HG03432 (cell line): ENCODE measurements around the gene TIAL1.
"Not testable (repeated sequence)": the region's sequence is repeated elsewhere in the genome, so short reads cannot be mapped to it uniquely, and the experiment has no call there.

Source experiments
- ATAC-seq: cut with Tn5 transposase; IDR thresholded peaks from one replicate; pipeline ENCODE4 v1.9.1; 2021; ENCODE audit warnings: mild to moderate bottlenecking, moderate library complexity; ENCODE audit not compliant: unreplicated experiment

TIAL1 gene

DNA sequence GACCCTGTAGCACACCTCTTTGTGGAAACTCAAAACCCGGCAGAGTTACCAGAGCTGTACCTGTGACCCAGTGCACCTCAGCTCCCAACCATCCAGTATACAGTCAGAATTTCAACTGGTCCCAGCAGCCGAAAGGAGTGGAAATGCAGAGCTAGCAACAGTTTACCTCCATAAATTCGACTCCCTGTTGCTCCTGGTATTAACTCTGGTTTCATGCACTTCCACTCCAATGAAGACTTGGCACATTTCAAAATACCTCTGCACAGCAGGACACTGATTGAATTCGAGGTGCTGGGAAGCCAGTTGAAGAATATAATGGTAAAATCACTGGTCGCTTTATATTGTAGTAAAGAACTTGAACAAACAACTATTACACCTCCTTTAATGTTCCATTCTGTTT, 17.9 kb upstream of the TIAL1 start:
- ATAC-seq = no peak

DNA sequence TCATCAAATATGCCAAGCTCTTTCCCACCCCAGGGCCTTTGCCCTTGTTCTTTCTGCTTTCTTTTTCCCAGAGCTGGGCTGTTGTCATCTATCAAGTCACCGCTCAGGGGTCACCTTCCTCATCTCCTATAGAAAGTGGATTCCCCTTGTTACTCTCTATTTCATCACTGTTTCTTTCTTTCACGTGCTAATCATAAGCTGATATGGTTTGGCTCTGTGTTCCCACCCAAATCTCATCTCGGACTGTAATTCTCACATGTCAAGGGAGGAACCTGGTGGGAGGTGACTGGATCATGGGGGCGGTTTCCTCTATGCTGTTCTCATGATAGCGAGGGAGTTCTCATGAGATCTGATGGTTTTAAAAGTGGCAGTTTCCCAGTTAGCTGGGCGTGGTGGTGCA, 17.0 kb upstream of the TIAL1 start:
- ATAC-seq = no peak

GRCh38 chr10:119611433-119611832, 14.7 kb upstream of the TIAL1 start:
- ATAC-seq = no peak

DNA sequence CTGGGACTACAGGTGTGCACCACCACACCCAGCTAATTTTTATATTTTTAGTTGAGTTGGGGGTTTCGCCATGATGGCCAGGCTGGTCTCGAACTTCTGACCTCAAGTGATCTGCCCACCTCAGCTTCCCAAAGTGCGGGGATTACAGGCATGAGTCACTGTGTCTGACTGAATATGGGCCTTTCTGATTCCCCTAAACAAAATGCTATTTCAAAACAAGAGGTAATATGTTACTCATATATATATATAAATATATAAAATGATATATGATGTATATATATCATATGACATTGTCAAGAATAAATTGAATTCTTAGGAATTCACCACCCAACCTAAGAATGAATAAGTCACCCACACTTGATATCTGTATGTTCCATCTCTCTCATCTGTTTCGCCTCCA, 12.8 kb upstream of the TIAL1 start:
- no peak for ATAC-seq

DNA sequence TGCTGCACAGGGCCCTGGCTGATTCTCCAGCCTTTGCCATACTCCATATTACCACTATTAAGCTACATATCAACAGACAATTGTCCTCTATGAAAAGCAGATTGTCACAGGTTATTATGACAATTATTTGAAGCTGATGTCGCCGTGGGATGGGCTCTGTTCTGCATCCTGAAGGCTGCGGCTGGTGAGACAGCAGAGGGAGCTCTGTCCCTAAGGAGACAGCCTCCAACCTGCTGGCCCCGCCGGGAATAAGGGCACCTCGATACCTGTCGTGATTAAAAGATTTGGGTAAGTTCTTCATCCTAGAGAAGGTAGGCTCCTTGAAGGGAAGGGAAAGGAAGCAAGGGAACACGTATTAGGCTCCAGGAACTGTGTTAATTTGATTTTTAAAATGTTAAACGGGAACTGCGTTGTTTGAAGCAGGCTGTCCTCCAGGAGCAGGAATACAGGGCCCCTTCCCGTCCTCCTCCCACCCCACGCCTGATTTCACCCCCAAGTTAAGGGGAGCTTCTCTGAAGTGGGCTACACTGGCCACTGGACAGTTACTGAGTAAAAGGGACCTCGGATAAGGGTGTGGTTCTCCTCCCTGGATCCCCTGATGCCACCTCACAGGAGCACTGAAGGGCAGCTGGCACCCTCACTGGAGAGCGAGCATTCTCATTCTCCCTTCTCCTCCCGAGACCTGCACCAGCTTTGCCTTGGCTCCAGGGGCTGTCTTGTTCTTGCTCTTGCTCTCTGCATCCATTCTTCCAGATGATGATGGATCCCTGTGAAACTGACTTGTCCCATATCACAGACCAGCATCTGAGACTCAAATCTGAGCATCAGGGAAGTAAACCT, 11.8 kb upstream of the TIAL1 start:
- no peak for ATAC-seq

DNA sequence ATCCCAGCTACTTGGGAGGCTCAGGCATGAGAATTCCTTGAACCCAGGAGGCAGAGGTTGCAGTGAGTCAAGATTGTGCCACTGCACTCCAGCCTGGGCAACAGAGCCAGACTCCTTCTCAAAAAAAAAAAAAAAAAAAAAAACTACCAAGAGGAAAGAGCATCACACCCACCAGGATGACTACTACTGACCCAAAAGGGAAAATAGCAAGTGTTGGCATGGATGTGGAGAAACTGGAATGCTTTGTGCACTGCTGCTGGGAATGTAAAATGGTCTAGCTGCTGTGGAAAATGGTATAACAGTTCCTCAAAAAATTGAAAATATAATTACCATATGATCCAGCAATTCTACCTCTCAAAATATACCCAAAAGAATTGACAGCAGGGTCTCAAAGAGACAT, 7.7 kb upstream of the TIAL1 start:
- ATAC-seq = no peak

GRCh38 chr10:119602241-119603095, 5.7 kb upstream of the TIAL1 start:
- ATAC-seq = no peak

DNA sequence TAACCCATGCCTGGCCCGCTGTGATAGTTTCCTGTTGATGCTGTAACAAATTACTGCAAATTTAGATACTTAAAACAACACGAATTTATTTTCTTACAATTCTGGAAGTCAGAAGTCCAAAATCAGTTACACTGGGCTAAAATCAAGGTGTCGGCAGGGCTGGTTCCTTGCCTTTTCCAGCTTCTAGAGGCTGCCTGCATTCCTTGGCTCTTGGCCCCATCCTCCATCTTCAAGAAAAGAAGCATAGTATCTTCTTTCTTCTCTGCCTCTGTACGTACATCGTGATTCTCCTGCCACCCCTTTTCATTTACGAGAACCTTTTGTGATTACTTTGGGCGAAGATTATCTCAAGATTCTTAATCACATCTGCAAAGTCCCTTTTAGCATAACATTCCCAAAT, 1.6 kb upstream of the TIAL1 start:
- no peak for ATAC-seq

GRCh38 chr10:119597405-119598186, 832 bp upstream of the TIAL1 start:
- ATAC-seq = no peak

GRCh38 chr10:119595676-119596515, 868 bp downstream of the TIAL1 start:
- peak; percentile 10 for ATAC-seq

- ATAC-seq = no peak
Observed at GRCh38 chr10:119595134-119595675, 1.6 kb downstream of the TIAL1 start.

- ATAC-seq = no peak
Observed at GRCh38 chr10:119588071-119588470, 8.7 kb downstream of the TIAL1 start.

DNA sequence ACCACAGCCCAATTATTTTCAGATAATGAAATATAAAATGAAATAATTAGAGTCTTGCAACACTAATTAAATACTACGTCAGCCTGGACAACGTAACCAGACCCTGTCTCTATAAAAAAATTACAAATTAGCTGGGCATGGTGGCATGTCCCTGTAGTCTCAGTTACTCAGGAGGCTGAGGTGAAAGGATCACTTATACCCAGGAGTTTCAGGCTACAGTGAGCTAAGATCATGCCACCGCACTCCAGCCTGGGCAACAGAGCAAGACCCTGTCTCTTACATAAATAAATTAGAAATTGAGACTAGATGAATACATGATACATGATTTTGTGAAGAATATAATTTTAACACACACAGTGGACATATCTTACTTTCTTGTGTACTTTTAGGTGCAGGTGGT, 18.4 kb downstream of the TIAL1 start:
- ATAC-seq = no peak

- ATAC-seq = no peak
Observed at GRCh38 chr10:119575991-119576390, 20.8 kb downstream of the TIAL1 start.

- no peak for ATAC-seq
Observed at GRCh38 chr10:119575506-119575905, 21.3 kb downstream of the TIAL1 start.

GRCh38 chr10:119567978-119568377, 28.8 kb downstream of the TIAL1 start:
- ATAC-seq = no peak

DNA sequence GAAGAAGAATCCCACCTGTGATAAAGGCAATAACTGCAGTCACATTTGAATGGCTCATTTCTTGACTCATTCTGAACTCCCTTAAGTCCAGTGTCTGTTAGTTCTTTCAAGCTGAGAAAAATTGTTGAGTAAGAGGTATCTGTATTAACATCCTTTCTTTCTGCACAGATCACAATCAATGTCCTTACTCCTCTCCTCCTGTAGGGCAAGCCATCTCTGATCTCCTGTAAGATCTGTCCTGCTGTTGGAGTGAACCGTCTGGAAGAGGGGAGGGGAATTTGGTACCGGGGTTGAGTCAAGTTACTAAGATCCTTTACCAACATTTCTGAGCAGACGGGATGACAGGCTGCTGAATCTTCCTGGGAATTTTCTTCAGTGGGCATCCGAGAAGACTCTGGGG, 34.7 kb downstream of the TIAL1 start:
- ATAC-seq = no peak

DNA sequence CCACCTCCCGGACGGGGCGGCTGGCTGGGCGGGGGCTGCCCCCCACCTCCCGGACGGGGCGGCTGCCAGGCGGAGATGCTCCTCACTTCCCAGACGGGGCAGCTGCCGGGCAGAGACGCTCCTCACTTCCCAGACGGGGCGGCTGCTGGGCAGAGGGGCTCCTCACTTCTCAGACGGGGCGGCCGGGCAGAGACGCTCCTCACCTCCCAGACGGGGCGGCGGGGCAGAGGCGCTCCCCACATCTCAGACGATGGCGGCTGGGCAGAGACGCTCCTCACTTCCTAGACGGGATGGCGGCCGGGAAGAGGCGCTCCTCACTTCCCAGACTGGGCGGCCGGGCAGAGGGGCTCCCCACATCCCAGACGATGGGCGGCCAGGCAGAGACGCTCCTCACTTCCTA, 37.3 kb downstream of the TIAL1 start:
- ATAC-seq = not testable (repeated sequence)

- not testable (repeated sequence) for ATAC-seq
Observed at GRCh38 chr10:119556081-119556480, 40.7 kb downstream of the TIAL1 start.

- no peak for ATAC-seq
Observed at GRCh38 chr10:119555178-119555784, 41.5 kb downstream of the TIAL1 start.
